ENCODE measurements around the gene TGIF2.
"Not testable (repeated sequence)": the region's sequence is repeated elsewhere in the genome, so short reads cannot be mapped to it uniquely, and the experiment has no call there.

Gene TGIF2

GRCh38 chr20:36547186-36548005 is 26.0 kb upstream of the TGIF2 start:
- DNase-seq (ENCODE audit: low read depth), result no peak

- no peak for DNase-seq (ENCODE audit: low read depth)
Observed at GRCh38 chr20:36548006-36548315, 25.4 kb upstream of the TGIF2 start.

GRCh38 chr20:36548704-36549627 is 24.4 kb upstream of the TGIF2 start:
- DNase-seq (ENCODE audit: low read depth), result no peak

- DNase-seq (ENCODE audit: low read depth), result no peak
Observed at GRCh38 chr20:36549628-36549941, 23.8 kb upstream of the TGIF2 start.

- no peak for DNase-seq (ENCODE audit: low read depth)
Observed at GRCh38 chr20:36549942-36550789, 23.2 kb upstream of the TGIF2 start.

- no peak for DNase-seq (ENCODE audit: low read depth)
Observed at GRCh38 chr20:36550790-36551299, 22.6 kb upstream of the TGIF2 start.

GRCh38 chr20:36555248-36555647 is 18.1 kb upstream of the TGIF2 start:
- no peak for DNase-seq (ENCODE audit: low read depth)

- no peak for DNase-seq (ENCODE audit: low read depth)
Observed at GRCh38 chr20:36562724-36563123, 10.7 kb upstream of the TGIF2 start.

GRCh38 chr20:36563374-36563773 is 10.0 kb upstream of the TGIF2 start:
- DNase-seq (ENCODE audit: low read depth), result no peak

GRCh38 chr20:36564078-36564725 is 9.2 kb upstream of the TGIF2 start:
- DNase-seq (ENCODE audit: low read depth), result not testable (repeated sequence)

- not testable (repeated sequence) for DNase-seq (ENCODE audit: low read depth)
Observed at GRCh38 chr20:36564726-36565121, 8.7 kb upstream of the TGIF2 start.

GRCh38 chr20:36565520-36565919 is 7.9 kb upstream of the TGIF2 start:
- no peak for DNase-seq (ENCODE audit: low read depth)

- DNase-seq (ENCODE audit: low read depth), result no peak
Observed at GRCh38 chr20:36569847-36570429, 3.5 kb upstream of the TGIF2 start.

- no peak for DNase-seq (ENCODE audit: low read depth)
Observed at GRCh38 chr20:36571564-36572504, 1.6 kb upstream of the TGIF2 start.

GRCh38 chr20:36572701-36573102 is 695 bp upstream of the TGIF2 start:
- peak; percentile 61 for DNase-seq (ENCODE audit: low read depth)

GRCh38 chr20:36573798-36574365 is 485 bp downstream of the TGIF2 start:
- DNase-seq (ENCODE audit: low read depth), result peak; percentile 17

GRCh38 chr20:36574366-36575135 is 1.2 kb downstream of the TGIF2 start:
- DNase-seq (ENCODE audit: low read depth), result peak; percentile 28

GRCh38 chr20:36576081-36576445 is 2.7 kb downstream of the TGIF2 start:
- DNase-seq (ENCODE audit: low read depth), result no peak

All from activated T-helper 9 cell treated with anti-CD3 and anti-CD28 coated beads, Interleukin-2, amount 50 U/mL, for 16 hours (primary cell).